Measurements from ENCODE around the gene P3H2.
"Not testable (repeated sequence)": the region's sequence is repeated elsewhere in the genome, so short reads cannot be mapped to it uniquely, and the experiment has no call there.

P3H2 gene

DNA sequence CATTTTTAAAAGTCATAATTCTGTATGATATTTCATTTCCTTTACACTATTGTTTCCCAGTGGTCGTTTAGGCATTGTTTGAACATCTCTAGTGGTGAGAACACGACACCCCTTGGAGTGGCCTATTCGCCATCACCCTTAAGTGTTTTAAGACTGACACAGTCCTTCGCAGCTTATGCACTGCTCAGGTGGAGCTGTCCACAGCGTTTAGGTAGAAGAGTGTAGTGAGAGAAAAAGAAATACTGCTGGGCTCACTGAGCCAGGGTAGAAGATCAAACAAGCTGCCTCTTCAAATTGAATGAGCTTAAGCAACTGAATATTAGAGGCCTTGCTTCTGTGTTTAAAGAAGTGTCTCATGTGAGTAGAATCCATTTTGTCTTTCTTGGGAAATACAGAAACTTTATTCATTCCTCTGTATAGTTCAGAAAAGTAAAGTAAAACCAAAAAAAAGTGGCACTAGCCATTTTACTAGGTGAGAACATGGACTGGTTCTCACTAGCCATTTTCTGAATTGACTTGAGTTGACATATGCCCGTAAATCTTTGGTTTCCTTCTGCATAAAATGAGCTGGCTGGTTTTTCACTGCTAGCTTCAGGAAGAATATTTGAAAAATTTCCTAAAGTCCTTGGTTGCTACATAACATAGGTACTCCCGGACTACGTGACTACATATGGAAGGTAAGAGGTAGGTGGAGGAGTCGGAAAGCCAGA, 155.9 kb downstream of the P3H2 start:
- no peaks in the 10 kb centered on the region for H3K9me3 Mint-ChIP-seq
- peak overlapping the region in 1 of 3 experiments; percentile 4 for H3K27ac Mint-ChIP-seq
- H3K4me1 Mint-ChIP-seq, result peaks cover 7% of the 10 kb centered on the region
- H3K4me3 Mint-ChIP-seq, result no peak overlapping the region
- TF ChIP-seq, protein P1, sequence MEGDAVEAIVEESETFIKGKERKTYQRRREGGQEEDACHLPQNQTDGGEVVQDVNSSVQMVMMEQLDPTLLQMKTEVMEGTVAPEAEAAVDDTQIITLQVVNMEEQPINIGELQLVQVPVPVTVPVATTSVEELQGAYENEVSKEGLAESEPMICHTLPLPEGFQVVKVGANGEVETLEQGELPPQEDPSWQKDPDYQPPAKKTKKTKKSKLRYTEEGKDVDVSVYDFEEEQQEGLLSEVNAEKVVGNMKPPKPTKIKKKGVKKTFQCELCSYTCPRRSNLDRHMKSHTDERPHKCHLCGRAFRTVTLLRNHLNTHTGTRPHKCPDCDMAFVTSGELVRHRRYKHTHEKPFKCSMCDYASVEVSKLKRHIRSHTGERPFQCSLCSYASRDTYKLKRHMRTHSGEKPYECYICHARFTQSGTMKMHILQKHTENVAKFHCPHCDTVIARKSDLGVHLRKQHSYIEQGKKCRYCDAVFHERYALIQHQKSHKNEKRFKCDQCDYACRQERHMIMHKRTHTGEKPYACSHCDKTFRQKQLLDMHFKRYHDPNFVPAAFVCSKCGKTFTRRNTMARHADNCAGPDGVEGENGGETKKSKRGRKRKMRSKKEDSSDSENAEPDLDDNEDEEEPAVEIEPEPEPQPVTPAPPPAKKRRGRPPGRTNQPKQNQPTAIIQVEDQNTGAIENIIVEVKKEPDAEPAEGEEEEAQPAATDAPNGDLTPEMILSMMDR (IDR thresholded peaks at IDR 0.05; ENCODE audit: unreplicated experiment in 3 of 3), result no peak
- H3K36me3 Mint-ChIP-seq (ENCODE audit: low read depth), result peaks cover 76% of the 10 kb centered on the region
- no peaks in the 10 kb centered on the region for H3K27me3 Mint-ChIP-seq (ENCODE audit: low read depth)

DNA sequence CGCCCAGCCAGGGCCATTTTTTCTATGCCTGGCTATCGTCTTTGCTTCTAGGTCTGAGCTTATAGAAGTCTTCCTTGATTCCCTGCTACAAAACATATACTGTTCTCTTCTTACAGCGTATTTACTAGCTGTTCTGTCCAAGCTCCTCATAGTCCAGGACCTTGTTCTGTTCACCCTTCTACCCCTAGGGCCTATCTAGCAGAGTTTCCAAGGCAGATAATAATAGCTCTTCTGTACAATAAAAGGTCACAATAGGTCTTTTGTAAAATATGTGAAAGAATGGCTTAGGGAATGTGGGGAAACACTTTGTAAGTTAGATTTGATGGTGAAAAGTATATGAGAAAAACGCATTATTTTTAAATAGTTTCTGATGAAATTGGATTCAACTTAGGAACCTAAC, 158.2 kb downstream of the P3H2 start:
- TF ChIP-seq, protein P1 (IDR thresholded peaks at IDR 0.05; ENCODE audit: unreplicated experiment in 3 of 3), result no peak
- Mint-ChIP-seq H3K4me1 (peaks cover 7% of the 10 kb centered on the region), H3K27me3 (ENCODE audit: low read depth) (no peaks in the 10 kb centered on the region), H3K27ac (peak overlapping the region in 1 of 3 experiments; percentile 47), H3K36me3 (ENCODE audit: low read depth) (peaks cover 69% of the 10 kb centered on the region), H3K9me3 (no peaks in the 10 kb centered on the region), H3K4me3 (no peak overlapping the region)

DNA sequence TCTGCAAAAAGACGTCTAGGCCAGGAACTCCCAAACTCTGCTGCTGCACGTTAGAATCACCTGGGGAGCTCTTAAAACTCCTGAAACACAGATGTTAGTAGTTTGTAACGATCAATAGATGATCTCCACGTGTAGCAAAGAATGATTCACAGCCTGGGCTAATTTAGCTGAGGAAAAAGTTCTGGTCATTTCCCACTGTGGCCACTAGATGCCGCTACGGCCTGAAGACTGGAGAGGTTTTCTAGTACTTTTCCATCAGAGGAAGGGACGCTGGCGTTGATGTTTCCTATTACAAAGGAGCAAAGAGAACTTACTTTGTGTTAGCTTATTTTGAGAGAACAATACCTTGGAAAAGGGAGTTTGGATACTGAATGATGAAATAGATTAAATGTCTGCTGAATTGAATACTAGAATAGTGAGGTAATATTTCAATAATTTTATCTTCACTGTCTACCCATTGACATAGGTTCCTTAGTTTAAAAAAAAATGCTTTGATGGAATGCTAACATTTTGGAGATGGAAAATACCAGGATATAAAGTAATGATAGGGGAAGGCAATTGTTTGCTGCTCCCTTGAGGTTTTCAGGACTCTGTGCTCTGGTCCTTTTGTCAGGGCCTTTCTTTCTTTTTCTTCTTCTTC, 159.1 kb downstream of the P3H2 start:
- TF ChIP-seq, protein P1 (IDR thresholded peaks at IDR 0.05; ENCODE audit: unreplicated experiment in 3 of 3), result peak; percentile 88 to 96 (median 90)
- H3K9me3 Mint-ChIP-seq, result no peaks in the 10 kb centered on the region
- H3K4me3 Mint-ChIP-seq, result no peak overlapping the region
- peak overlapping the region; percentile 45 to 71 (median 58) for H3K27ac Mint-ChIP-seq
- H3K4me1 Mint-ChIP-seq, result peaks cover 7% of the 10 kb centered on the region
- peaks cover 68% of the 10 kb centered on the region for H3K36me3 Mint-ChIP-seq (ENCODE audit: low read depth)
- H3K27me3 Mint-ChIP-seq (ENCODE audit: low read depth), result no peaks in the 10 kb centered on the region

DNA sequence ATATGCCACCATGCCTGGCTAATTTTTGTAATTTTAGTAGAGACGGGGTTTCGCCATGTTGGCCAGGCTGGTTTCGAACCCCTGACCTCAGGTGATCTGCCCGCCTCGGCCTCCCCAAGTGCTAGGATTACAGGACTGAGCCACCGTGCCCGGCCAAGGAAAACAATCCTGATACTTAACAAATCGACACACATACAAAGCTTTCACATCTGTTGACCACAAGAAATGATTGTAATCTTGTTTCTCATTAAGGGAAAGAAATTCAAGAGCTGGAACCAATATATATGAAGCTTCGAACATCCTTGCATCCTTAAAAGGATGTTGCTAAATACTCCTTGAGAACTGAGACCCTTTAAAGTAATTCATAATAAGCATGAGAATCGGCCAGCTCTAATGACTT, 159.6 kb downstream of the P3H2 start:
- H3K9me3 Mint-ChIP-seq; H3K4me3 Mint-ChIP-seq; H3K27me3 Mint-ChIP-seq (ENCODE audit: low read depth); H3K4me1 Mint-ChIP-seq: not testable (repeated sequence)
- H3K27ac Mint-ChIP-seq, result peak overlapping the region in 2 of 3 experiments; percentile 45 to 58
- peaks cover 68% of the 10 kb centered on the region for H3K36me3 Mint-ChIP-seq (ENCODE audit: low read depth)

DNA sequence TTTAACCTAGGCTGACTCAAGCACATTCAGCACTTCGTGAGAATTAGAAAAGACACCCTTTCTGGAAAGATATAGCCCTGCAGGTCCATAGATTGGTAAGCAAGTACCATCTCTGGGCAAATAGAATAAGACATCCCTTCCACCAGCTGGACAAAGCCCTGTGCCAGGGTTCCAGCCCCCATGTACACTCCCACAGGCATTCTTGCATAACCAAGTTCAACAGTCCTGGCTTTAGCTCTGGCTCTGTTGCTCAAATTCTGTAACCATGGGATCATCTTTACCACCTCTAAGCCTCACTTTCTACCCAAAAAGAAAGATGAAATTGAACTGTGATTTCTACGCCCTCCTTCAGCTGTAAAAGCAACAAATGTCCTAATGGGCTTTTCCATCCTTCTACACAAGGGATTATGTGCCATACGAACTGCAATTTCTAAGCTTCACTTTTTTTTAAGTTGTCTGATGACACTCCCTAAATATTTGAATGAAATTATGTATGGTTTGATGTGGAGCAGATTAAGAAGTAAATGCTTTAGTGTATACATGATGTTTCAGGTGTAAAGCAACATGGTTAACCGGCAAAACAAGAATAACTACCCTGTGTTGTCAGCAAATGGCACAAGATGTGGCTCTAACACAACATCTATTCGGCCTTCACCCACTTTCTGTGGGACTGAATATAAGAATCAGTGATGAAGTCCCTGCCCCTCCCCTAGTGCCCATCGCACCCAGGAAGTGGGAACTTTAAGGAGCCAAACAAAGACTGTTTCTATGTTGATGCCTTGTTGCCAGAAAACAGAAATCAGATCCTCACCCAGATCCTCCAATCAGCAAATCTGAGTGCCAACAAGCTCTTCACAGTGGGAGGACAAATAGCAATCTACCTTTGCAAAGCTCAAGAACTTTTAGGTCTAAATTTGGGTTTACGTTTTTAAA, 165.7 kb downstream of the P3H2 start:
- Mint-ChIP-seq H3K27ac (no peak overlapping the region), H3K36me3 (ENCODE audit: low read depth) (peaks cover 37% of the 10 kb centered on the region), H3K4me1 (no peaks in the 10 kb centered on the region), H3K27me3 (ENCODE audit: low read depth) (no peaks in the 10 kb centered on the region), H3K9me3 (no peaks in the 10 kb centered on the region), H3K4me3 (no peak overlapping the region)
- TF ChIP-seq, protein P1 (IDR thresholded peaks at IDR 0.05; ENCODE audit: unreplicated experiment in 3 of 3), result no peak

DNA sequence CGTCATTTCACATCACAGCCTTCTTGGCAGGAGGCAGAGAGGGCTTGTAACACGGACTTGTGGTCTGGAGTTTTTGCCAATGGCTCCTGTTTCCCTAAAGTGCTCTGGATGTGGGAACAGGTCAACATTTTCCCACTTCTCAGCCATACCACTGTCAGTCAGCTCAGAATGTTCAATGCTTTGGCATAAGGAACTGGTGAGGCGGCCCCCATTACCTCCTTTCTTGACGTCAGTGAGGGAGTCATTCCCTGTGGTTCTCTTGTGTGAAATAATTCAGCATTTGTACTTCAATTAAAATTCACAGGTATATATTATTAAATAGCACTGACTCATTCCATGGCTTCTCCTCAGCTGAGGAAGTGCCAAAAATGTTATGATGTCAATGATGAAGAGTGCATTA, 167.1 kb downstream of the P3H2 start:
- TF ChIP-seq, protein P1 (IDR thresholded peaks at IDR 0.05; ENCODE audit: unreplicated experiment in 3 of 3), result no peak
- Mint-ChIP-seq H3K4me3 (no peak overlapping the region), H3K27ac (no peak overlapping the region), H3K27me3 (ENCODE audit: low read depth) (no peaks in the 10 kb centered on the region), H3K36me3 (ENCODE audit: low read depth) (peaks cover 25% of the 10 kb centered on the region), H3K4me1 (no peaks in the 10 kb centered on the region), H3K9me3 (no peaks in the 10 kb centered on the region)
